Measurements from ENCODE around the gene PNPLA2.

PNPLA2 gene

DNA sequence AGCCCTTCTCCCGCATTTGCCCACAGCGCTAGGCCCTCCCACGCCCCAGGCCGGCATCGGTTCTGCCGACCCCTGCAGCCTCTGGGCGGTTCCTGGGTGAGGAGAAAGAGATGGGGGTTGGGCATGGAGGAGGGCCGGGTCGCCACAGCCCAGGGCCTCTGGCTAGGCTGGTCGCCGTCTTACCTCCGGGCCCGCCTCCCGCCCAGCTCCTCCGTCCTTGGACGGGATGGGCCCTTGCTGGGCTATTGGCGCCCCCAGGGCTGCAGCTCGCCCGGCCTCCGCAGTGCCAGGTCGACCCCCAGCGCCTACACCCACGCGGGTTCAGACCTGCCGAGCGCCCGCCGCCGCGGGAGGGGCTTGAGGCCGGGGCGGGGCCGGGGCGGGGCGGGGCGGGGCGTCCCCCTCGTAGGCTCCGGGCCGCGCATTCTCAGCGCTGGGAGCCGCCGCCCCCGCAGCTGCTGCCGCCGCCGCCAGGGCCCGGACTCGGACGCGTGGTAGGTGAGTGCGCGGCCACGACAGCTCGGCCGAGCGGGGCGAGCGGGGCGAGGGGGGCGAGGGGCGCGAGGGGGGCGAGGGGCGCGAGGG, 13.9 kb downstream of the PNPLA2 start, which contains the start of gene CD151:
Gene CD151 (plus strand): TSS at position 424 of the 585 bp plus-strand sequence. CDS start 3,118 bp downstream, outside the sequence.
- DNase-seq = no peak

- DNase-seq = no peak
Measured at GRCh38 chr11:833114-833791, 14.5 kb downstream of the PNPLA2 start.

DNA sequence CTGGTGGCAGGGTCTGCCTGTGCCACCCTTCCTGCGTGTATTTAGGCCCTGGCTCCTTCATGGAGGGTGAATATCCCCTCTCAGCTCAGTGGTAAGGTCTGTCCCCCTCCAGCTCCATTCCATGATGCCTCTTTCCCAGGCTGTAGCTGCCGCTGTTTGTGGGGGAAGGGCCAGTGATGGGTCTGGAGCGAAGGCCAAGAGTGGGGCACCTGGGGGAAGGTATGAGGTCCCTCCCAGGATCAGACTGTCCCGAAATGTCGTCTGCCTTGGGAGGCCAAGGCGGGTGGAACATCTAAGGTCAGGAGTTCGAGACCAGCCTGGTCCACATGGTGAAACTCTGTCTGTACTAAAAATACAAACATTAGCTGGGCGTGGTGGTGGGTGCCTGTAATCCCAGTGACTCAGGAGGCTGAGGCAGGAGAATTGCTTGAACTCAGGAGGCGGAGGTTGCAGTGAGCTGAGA, 15.2 kb downstream of the PNPLA2 start:
- no peak for DNase-seq

GRCh38 chr11:834371-835316, 15.9 kb downstream of the PNPLA2 start:
- DNase-seq = no peak

DNA sequence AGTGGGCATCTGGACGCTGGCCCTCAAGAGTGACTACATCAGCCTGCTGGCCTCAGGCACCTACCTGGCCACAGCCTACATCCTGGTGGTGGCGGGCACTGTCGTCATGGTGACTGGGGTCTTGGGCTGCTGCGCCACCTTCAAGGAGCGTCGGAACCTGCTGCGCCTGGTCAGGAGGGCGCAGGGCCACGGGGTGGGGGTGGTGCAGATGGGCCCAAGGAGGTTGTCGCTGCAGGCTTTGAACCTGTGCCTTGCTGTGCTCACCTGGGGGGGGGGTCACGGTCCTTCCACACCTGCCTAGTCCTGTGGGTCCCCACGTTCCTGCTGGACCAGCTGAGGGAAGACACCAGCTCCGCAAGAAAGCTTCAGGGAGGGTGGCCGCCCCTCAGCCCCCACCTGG, 17.6 kb downstream of the PNPLA2 start:
- no peak for DNase-seq

GRCh38 chr11:836700-837099, 18.0 kb downstream of the PNPLA2 start:
- DNase-seq = no peak

DNA sequence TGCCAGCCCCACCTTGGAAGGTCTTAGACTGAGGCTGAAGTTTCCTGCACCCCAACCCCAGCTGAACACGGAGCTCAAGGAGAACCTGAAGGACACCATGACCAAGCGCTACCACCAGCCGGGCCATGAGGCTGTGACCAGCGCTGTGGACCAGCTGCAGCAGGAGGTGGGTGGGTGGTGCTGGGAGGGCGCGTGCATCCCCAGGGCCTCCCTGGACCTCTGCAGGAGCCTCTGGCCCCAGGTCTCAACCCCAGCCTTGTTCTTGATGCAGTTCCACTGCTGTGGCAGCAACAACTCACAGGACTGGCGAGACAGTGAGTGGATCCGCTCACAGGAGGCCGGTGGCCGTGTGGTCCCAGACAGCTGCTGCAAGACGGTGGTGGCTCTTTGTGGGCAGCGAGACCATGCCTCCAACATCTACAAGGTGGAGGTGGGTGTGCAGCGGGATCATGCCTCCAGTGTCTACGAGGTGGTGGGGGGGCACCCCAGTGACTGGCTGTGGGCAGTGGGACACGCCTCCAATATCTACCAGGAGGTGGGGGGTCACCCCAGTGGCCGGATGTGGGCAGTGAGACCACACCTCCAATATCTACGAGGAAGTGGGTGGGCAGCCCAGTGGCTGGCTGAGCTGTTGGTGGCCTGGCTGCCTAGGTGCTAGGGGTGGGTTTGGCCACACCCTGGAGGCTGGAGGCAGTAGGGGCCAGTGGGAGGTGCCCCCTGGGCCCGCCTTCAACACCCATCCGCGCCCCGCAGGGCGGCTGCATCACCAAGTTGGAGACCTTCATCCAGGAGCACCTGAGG, 18.7 kb downstream of the PNPLA2 start:
- DNase-seq = no peak

GRCh38 chr11:837990-838307, 19.2 kb downstream of the PNPLA2 start:
- no peak for DNase-seq

DNA sequence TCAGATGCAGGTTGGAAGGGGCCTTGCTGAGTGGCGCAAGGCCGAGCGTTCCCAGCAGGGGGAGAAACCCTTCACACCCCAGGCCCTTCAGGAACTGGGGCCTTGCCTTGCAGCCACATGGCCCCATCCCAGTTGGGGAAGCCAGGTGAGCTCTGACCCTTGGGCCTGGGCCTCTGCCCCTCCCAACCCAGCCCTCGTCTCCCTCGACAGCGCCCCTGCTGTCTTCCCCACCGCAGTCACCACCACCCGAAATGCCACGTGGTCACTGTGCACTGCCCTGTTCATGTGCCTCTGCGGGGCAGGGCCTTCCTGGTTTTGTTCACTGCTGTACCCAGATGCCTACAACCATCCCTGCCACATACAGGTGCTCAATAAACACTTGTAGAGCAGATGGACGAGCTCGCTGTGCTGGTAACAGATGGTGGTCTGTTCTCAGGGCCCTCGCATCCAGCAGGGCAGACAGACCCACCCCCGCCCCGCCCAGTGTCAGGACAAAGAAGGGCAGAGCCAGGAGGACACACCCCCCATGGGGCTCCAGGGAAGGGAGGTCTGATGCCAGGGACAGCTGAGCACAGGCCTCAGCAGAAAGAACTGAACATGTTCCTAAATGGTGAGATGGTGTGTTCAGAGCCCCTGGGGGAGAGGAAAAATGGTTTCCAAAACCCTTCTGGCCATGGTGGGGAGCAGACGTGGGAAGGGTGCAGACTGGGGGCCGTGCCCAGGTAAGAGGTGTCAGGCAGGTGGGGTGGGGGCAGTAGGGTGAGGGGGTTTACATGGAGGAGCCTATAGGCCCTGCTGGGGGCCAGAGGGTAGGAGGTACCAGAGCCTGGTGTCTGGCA, 19.9 kb downstream of the PNPLA2 start:
- DNase-seq = no peak

DNA sequence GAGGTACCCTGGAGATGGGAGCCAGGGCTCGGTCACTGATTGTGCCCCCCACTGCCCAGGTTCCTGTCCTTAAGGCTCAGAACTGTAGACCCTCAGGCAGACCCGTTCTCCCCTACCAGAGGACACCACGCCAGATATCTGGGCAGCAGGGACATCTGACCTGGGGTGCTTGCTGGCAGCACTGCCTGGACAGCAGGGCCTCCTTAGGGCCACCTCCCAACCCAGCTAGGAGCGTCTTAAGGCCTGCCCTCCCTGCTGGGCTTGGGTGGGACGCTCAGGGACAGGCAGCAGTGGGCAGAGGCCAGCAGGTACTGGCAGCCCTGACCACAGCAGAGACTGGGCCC, 20.5 kb downstream of the PNPLA2 start:
- no peak for DNase-seq

DNA sequence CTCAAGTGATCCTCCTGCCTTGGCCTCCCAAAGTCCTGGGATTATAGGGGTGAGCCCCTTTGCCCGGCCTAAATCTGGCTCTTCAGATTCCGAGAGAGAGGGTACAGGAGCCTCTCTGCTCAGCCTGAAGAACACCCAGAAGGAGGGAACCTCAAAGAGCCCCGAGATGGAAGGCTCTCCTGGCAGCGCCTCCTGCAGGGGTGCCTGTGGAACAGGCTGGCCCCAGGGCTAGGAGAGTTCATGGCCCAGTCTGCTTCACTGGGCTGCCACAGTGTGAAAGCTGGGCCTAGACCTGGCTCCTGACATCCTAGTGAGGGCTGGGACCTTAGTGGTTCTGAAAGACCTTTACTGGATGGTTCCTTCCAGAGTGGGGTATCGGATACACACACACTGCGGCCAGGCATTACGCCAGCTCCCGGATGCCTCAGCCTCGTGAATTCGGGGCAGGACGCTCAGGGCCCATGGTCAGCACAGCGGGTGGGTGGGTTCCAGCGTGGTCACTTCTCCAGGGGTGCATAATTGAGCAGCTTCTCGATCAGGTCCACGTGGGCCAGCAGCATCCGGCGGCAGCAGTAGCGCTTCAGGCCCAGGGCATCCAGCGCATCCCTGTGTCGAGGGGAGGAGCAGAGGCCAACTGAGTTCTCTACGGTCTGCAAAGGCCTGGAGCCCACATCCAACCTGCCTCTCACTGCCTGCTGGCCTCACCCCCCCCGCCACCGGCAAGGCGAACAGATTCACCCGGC, 21.3 kb downstream of the PNPLA2 start:
- no peak for DNase-seq

- no peak for DNase-seq
Measured at GRCh38 chr11:841981-842369, 23.3 kb downstream of the PNPLA2 start.

DNA sequence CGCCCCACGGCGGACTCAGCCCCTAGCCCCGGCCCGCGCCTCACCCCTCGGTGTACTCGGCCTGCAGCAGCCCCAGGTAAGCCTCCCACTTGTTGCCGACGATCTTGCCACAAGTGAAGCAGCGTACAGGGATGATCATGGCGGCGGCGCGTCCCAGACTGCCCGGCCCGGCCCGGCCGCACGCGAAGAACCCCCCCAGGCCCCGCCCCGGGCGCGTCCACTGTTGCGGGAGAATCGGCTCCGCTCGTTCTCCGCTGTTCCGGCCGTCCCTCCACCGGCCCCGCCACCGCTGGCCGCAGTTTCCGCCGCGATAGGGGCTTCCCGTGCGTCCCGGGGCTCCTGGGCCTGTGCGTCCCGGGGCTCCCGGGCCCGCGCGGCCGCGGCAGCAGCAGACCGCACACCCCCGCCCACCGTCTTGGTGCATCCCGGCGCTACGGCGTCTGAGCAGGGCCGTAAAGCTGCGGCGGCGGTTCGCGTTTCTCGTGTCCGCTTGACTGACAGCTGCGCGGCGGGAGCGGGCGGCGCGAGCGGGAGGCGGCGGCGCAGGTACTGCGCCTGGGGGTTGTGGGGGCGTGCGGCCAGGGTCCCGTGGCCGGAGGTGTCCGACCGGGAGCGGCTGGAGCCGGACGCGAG, 23.8 kb downstream of the PNPLA2 start, which contains the start of the genes POLR2L and TSPAN4:
Gene POLR2L (minus strand): TSS at position 160 of the 633 bp plus-strand sequence. CDS start 21 bp downstream, at position 139.
Gene TSPAN4 (plus strand): TSS at position 483 of the 633 bp plus-strand sequence. CDS start 7,453 bp downstream, outside the sequence.
- no peak for DNase-seq

DNA sequence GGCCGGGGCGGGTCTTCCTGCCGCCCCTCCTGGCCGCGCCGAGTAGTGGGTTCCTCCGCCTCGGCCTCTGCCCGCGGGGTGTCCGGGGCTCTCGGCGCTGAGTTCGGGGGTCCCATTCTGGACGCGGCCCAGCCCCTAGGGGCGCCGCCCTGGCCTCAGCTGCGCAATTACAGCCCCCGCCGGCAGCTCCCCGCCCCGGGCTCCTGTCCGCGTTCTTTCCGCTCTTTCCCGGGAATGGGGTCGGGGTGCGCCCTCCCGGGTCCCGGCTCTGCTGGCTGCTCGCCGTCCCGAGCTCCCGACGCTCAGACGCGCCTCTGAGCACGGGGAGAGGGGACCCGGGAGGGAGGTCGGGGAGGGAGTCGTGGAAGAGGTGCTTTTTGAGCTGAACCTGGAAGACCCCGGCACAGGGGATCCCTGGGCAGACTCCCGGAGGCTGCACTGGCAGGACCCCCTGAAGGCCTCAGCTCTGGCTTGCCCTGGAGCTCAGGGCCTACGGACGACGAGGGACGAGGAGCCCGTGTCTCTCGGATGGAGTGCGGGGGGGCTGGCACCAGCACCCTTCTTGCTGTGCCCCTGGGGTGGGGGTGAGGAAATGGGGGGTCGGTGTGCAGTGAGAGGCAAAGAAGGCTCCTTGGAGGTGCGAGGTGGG, 24.5 kb downstream of the PNPLA2 start:
- no peak for DNase-seq

DNA sequence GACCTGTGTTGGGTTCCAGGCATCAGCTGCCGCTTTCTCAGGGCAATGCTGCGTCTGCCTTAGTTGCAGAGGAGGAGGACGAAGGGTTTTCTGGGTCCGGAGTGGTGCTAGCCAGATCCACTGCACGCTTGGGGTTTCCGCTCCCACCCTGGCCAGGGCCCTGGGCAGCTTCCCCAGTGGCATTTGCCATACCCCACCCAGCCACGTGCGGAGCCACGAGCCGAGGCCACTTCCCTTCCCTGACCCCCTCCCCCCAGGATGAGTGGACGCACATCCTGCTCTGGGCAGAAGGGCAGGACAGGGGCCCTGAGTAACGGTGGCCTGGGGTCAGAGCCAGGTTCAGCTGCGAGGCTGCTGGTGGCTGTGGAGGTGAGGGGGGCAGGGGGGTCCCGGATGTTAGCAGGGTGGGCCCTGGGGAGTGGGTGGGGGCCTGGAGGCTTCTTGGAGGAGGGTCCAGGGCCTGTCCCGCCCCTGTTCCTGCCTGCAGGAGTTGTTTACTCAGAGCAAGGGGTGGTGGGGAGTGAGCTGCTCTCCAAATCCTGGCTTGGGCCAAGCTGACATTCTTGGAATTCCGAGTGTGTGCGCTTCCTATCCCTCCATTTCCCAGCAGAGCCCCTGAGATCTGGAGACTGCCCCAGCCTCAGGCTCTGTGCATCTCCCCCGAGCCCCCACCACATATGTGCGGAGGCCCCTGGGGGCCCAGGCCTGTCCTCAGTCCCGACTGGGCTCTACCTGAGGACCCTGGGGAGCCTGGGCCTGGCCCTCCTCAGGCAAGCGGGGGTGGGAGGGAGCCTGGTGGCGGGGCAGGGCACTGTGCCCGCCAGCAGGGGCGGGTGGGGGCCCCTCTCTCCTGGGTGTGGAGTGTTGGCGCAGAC, 25.3 kb downstream of the PNPLA2 start:
- no peak for DNase-seq

GRCh38 chr11:844693-845644, 26.3 kb downstream of the PNPLA2 start:
- no peak for DNase-seq

DNA sequence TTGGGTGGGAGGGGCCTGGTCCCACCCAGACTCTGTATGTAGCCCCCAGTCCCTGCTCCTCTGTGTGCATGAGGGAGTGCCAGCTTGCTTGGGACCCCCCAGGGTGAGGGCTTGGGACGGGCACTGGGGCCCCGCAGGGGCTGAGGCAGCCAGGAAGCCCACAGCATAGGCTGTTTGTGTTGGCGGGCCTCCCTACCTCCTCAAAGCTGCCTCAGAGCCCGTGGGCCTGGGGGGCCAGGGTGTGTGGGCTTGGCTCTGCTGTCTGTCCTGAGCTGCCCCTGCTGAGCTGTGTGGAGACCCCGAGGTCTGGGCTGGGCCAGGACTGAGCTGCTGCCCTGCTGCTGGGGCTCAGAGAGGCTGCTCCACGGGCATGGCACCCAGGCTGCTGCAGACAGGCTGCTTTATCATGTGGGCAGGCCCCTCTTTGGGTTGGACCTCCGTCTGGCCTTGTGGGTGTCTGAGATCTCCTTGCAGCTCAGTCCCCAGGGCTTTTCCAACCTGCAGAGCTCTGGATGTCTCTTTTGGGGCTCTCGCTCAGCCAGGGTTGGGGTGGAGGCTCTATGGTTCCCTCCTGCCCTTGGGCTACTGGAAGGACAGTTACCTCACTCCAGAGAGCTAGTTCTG, 27.3 kb downstream of the PNPLA2 start:
- no peak for DNase-seq
